GM12874 (cell line): ENCODE results near the gene MCEE.

ENCODE experiments used
- CTCF ChIP-seq: IDR thresholded peaks from 2 replicates; pipeline ENCODE4 v1.5.1; 2011; ENCODE audit warnings: low read depth, mild to moderate bottlenecking, control low read depth, low read length, moderate library complexity; ENCODE audit not compliant: insufficient read depth

The MCEE gene

GRCh38 chr2:71066856-71067255 lies 63.2 kb downstream of the MCEE start:
- no peak for TF ChIP-seq CTCF

- TF ChIP-seq CTCF: no peak
Observed at GRCh38 chr2:71064754-71065621, 65.0 kb downstream of the MCEE start.

- no peak for TF ChIP-seq CTCF
Observed at GRCh38 chr2:71064110-71064611, 65.9 kb downstream of the MCEE start.

- no peak for TF ChIP-seq CTCF
Observed at GRCh38 chr2:71063216-71063615, 66.8 kb downstream of the MCEE start.

GRCh38 chr2:71060871-71061270 lies 69.2 kb downstream of the MCEE start:
- TF ChIP-seq CTCF: no peak

GRCh38 chr2:71060211-71060610 lies 69.8 kb downstream of the MCEE start:
- TF ChIP-seq CTCF: no peak
